Activated T-helper 17 cell treated with anti-CD3 and anti-CD28 coated beads, Interleukin-2, amount 50 U/mL, for 72 hours (primary cell): ENCODE results near the gene ACSM6. TPM values are rescaled to one million over a fixed set of nuclear protein-coding genes. Genes with fewer than 3 reads are reported as not detected.

Experiments used
- ATAC-seq: fragments of 150-1000 bp; cut with Tn5 transposase; replicated peaks from 2 replicates; pipeline ENCODE4 v1.10.0; 2021; ENCODE audit warnings: mild to moderate bottlenecking, moderate library complexity
- H3K27ac Mint-ChIP-seq: one replicate; pipeline ENCODE4 v1.8.0; 2022; ENCODE audit warnings: mixed read lengths
- H3K27me3 Mint-ChIP-seq: one replicate; pipeline ENCODE4 v1.8.0; 2022; ENCODE audit warnings: mixed read lengths
- H3K36me3 Mint-ChIP-seq: one replicate; pipeline ENCODE4 v1.8.0; 2022; ENCODE audit warnings: low read depth, mild to moderate bottlenecking, mixed read lengths
- H3K4me1 Mint-ChIP-seq: one replicate; pipeline ENCODE4 v1.8.0; 2022; ENCODE audit warnings: mixed read lengths
- H3K4me3 Mint-ChIP-seq: one replicate; pipeline ENCODE4 v1.8.0; 2022; ENCODE audit warnings: mild to moderate bottlenecking, mixed read lengths
- H3K9me3 Mint-ChIP-seq: one replicate; pipeline ENCODE4 v1.8.0; 2022; ENCODE audit warnings: mixed read lengths
- total RNA-seq, 2 donors: library from RNA; stranded (reverse); gene quantifications; one replicate each; pipeline ENCODE4 v1.2.3, GENCODE V29; 2022

Gene ACSM6
- total RNA-seq, 2 donors from 2014 or later: not detected

GRCh38 chr10:95246582-95247051 lies 52.6 kb downstream of the ACSM6 start:
- no peaks in the 10 kb centered on the region for H3K9me3 Mint-ChIP-seq
- H3K36me3 Mint-ChIP-seq: no peaks in the 10 kb centered on the region

DNA sequence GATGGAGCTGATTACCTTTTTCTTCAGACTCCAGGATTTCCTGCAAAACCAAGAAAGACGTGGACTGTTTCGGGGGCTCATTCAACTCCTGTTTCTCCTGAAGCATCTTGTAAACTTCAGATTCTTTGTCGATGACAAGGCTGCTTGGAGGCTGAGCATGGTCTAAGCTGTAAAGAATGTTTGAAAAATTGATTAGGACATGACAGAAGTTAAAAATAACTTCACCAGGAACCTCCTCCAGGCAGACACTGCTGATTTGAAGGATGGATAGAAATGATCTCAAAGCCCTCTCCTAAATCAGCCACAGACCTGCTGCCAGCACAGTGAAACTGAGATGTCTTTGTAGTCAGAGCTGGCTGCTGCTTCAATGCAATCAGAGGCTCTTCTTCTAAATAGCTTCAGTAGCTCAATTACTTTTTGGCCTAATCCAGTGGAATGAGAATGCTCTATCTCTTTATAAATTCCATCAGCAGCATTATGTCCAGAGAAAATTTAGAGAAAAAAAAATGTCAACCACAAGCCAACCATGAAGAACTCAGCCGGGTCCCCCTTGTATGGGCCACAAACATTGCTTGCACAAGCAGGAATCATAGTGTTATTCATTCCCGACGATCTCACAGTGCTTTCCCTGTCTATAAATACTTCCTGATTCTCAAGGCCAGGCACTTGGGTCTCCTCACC lies 53.3 kb downstream of the ACSM6 start:
- no peaks in the 10 kb centered on the region for H3K4me1 Mint-ChIP-seq
- H3K36me3 Mint-ChIP-seq: no peaks in the 10 kb centered on the region
- H3K27ac Mint-ChIP-seq: no peak overlapping the region
- no peaks in the 10 kb centered on the region for H3K9me3 Mint-ChIP-seq
- H3K27me3 Mint-ChIP-seq: peaks cover 19% of the 10 kb centered on the region
- ATAC-seq: no peak
- H3K4me3 Mint-ChIP-seq: no peak overlapping the region

More at GRCh38 chr10:95246582-95247051, 52.6 kb downstream of the ACSM6 start:
- Mint-ChIP-seq H3K4me3 (no peak overlapping the region), H3K4me1 (no peaks in the 10 kb centered on the region), H3K27me3 (peaks cover 16% of the 10 kb centered on the region), H3K27ac (no peak overlapping the region)
- peak; percentile 33 for ATAC-seq

- no peak overlapping the region for H3K27ac Mint-ChIP-seq
- ATAC-seq: no peak
- H3K9me3 Mint-ChIP-seq: no peaks in the 10 kb centered on the region
- peaks cover 25% of the 10 kb centered on the region for H3K27me3 Mint-ChIP-seq
- H3K4me3 Mint-ChIP-seq: no peak overlapping the region
- H3K4me1 Mint-ChIP-seq: no peaks in the 10 kb centered on the region
- no peaks in the 10 kb centered on the region for H3K36me3 Mint-ChIP-seq
These were observed 54.0 kb downstream of the ACSM6 start for GRCh38 chr10:95247881-95248583.

- H3K27ac Mint-ChIP-seq: no peak overlapping the region
- H3K9me3 Mint-ChIP-seq: no peaks in the 10 kb centered on the region
- no peaks in the 10 kb centered on the region for H3K36me3 Mint-ChIP-seq
- no peaks in the 10 kb centered on the region for H3K4me1 Mint-ChIP-seq
- no peak overlapping the region for H3K4me3 Mint-ChIP-seq
- H3K27me3 Mint-ChIP-seq: peaks cover 21% of the 10 kb centered on the region
- no peak for ATAC-seq
These were observed 55.0 kb downstream of the ACSM6 start for GRCh38 chr10:95248989-95249388.

GRCh38 chr10:95249467-95249866 lies 55.4 kb downstream of the ACSM6 start:
- no peak overlapping the region for H3K4me3 Mint-ChIP-seq
- H3K4me1 Mint-ChIP-seq: no peaks in the 10 kb centered on the region
- no peak for ATAC-seq
- no peaks in the 10 kb centered on the region for H3K9me3 Mint-ChIP-seq
- H3K27ac Mint-ChIP-seq: no peak overlapping the region
- H3K27me3 Mint-ChIP-seq: peaks cover 21% of the 10 kb centered on the region
- H3K36me3 Mint-ChIP-seq: no peaks in the 10 kb centered on the region

DNA sequence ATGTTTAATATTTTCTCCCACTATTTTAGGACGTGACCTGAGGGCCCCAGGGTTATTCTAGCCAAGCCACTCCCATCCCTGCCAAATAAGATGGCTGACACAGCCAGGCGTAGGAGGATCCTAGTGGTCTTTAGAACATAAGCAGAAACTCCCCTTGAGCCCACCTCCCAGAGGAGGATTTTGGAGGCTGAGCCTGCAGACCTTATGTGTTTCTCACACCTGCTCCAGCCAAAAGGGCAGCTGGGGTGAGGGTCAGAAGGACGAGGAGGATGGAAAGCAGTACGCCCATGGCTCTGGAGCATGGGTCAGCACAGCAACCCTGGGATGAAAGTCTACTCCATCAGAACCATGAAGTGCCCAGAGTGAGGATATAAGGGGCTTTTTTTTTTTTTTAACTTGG lies 56.8 kb downstream of the ACSM6 start:
- H3K27ac Mint-ChIP-seq: no peak overlapping the region
- peaks cover 21% of the 10 kb centered on the region for H3K27me3 Mint-ChIP-seq
- H3K4me3 Mint-ChIP-seq: no peak overlapping the region

DNA sequence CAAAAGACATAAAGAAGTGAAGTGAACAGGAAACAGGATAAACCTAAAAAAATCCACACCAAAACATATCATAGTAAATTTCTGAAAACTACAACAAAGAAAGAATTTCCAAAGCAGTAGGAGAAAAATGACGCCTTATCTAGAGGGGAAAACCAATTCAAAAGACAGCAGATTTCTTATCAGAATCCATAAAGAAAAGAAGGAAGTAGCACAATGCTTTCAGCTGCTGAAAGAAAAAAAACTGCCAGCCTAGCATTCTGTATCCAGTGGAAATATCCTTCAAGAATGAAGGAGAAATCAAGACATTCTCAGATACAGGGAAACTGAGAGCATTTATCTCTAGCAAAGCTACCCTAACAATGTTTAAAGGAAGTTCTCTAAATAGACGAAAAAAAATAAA lies 59.0 kb downstream of the ACSM6 start:
- peaks cover 4% of the 10 kb centered on the region for H3K9me3 Mint-ChIP-seq
- H3K4me3 Mint-ChIP-seq: no peak overlapping the region
- H3K36me3 Mint-ChIP-seq: no peaks in the 10 kb centered on the region
- no peak for ATAC-seq
- H3K27ac Mint-ChIP-seq: no peak overlapping the region
- no peaks in the 10 kb centered on the region for H3K4me1 Mint-ChIP-seq
- H3K27me3 Mint-ChIP-seq: peaks cover 21% of the 10 kb centered on the region

More for the DNA sequence above, 56.8 kb downstream of the ACSM6 start:
- no peaks in the 10 kb centered on the region for H3K4me1 Mint-ChIP-seq
- peaks cover 3% of the 10 kb centered on the region for H3K9me3 Mint-ChIP-seq
- no peaks in the 10 kb centered on the region for H3K36me3 Mint-ChIP-seq
- no peak for ATAC-seq

GRCh38 chr10:95253686-95254085 lies 59.6 kb downstream of the ACSM6 start:
- H3K36me3 Mint-ChIP-seq: no peaks in the 10 kb centered on the region
- peaks cover 4% of the 10 kb centered on the region for H3K9me3 Mint-ChIP-seq
- H3K27ac Mint-ChIP-seq: no peak overlapping the region
- ATAC-seq: no peak
- no peak overlapping the region for H3K4me3 Mint-ChIP-seq
- peaks cover 21% of the 10 kb centered on the region for H3K27me3 Mint-ChIP-seq
- no peaks in the 10 kb centered on the region for H3K4me1 Mint-ChIP-seq

- ATAC-seq: no peak
- H3K4me1 Mint-ChIP-seq: no peaks in the 10 kb centered on the region
- no peaks in the 10 kb centered on the region for H3K36me3 Mint-ChIP-seq
- no peak overlapping the region for H3K27ac Mint-ChIP-seq
- peaks cover 4% of the 10 kb centered on the region for H3K9me3 Mint-ChIP-seq
- H3K27me3 Mint-ChIP-seq: peaks cover 19% of the 10 kb centered on the region
- H3K4me3 Mint-ChIP-seq: no peak overlapping the region
These were observed 60.6 kb downstream of the ACSM6 start for GRCh38 chr10:95254629-95255028.

GRCh38 chr10:95256268-95256667 lies 62.2 kb downstream of the ACSM6 start:
- Mint-ChIP-seq H3K27ac (no peak overlapping the region), H3K4me3 (no peak overlapping the region), H3K36me3 (no peaks in the 10 kb centered on the region), H3K9me3 (peaks cover 4% of the 10 kb centered on the region), H3K27me3 (peaks cover 15% of the 10 kb centered on the region), H3K4me1 (no peaks in the 10 kb centered on the region)
- ATAC-seq: no peak

GRCh38 chr10:95257849-95258248 lies 63.8 kb downstream of the ACSM6 start:
- H3K4me3 Mint-ChIP-seq: no peak overlapping the region

GRCh38 chr10:95260397-95260881 lies 66.4 kb downstream of the ACSM6 start:
- H3K27me3 Mint-ChIP-seq: peaks cover 4% of the 10 kb centered on the region
- no peaks in the 10 kb centered on the region for H3K4me1 Mint-ChIP-seq
- H3K36me3 Mint-ChIP-seq: no peaks in the 10 kb centered on the region
- no peak for ATAC-seq
- peaks cover 4% of the 10 kb centered on the region for H3K9me3 Mint-ChIP-seq
- H3K27ac Mint-ChIP-seq: no peak overlapping the region
- H3K4me3 Mint-ChIP-seq: no peak overlapping the region

More at GRCh38 chr10:95257849-95258248, 63.8 kb downstream of the ACSM6 start:
- H3K4me1 Mint-ChIP-seq: no peaks in the 10 kb centered on the region
- peaks cover 7% of the 10 kb centered on the region for H3K27me3 Mint-ChIP-seq
- peaks cover 4% of the 10 kb centered on the region for H3K9me3 Mint-ChIP-seq
- H3K27ac Mint-ChIP-seq: no peak overlapping the region
- ATAC-seq: no peak
- H3K36me3 Mint-ChIP-seq: no peaks in the 10 kb centered on the region

- Mint-ChIP-seq H3K36me3 (no peaks in the 10 kb centered on the region), H3K27ac (no peak overlapping the region), H3K4me3 (no peak overlapping the region), H3K27me3 (no peaks in the 10 kb centered on the region), H3K4me1 (no peaks in the 10 kb centered on the region), H3K9me3 (no peaks in the 10 kb centered on the region)
- ATAC-seq: no peak
These were observed 67.0 kb downstream of the ACSM6 start for GRCh38 chr10:95260909-95261552.

- ATAC-seq: no peak
- no peaks in the 10 kb centered on the region for H3K9me3 Mint-ChIP-seq
- no peak overlapping the region for H3K27ac Mint-ChIP-seq
- no peaks in the 10 kb centered on the region for H3K4me1 Mint-ChIP-seq
- no peak overlapping the region for H3K4me3 Mint-ChIP-seq
- no peaks in the 10 kb centered on the region for H3K27me3 Mint-ChIP-seq
- no peaks in the 10 kb centered on the region for H3K36me3 Mint-ChIP-seq
These were observed 67.9 kb downstream of the ACSM6 start for GRCh38 chr10:95261926-95262325.
